GM12878 (cell line): ENCODE measurements around the gene UBE2D1. TPM values are rescaled to one million over a fixed set of nuclear protein-coding genes. Genes with fewer than 3 reads are reported as not detected.

Experiments used
- ATAC-seq: fragments of 200-7000 bp; cut with Tn5 transposase; 3 replicates; pipeline ENCODE4 v1.9.1; 2020; ENCODE audit warnings: mild to moderate bottlenecking, moderate library complexity
- BruUV-seq: library from RNA; stranded (reverse); fragments of 400-500 nt; replicated peaks from 2 replicates; lab custom pipeline; 2021; lab: Mats Ljungman, UMichigan
- CTCF ChIA-PET: fragments of 300-600 bp; sonication (Branson Sonifier 250); formaldehyde crosslinking; extraction: SDS; loops from one replicate; lab custom pipeline; 2021; ENCODE audit warnings: inconsistent platforms; lab: Yijun Ruan, JAX
- POLR2A ChIA-PET: fragments of 350-600 bp; formaldehyde crosslinking; extraction: SDS; loops from one replicate; lab custom pipeline; 2021; ENCODE audit warnings: inconsistent platforms; lab: Charles Lee
- RAD21 ChIA-PET: fragments of 300-600 bp; sonication (Branson Sonifier 250); formaldehyde crosslinking; loops from one replicate; lab custom pipeline; 2023; ENCODE audit warnings: antibody characterized with exemption; ENCODE audit not compliant: unreplicated experiment; lab: Charles Lee
- SMC1A ChIA-PET: fragments of 300-600 bp; sonication (Branson Sonifier 250); formaldehyde crosslinking; loops from one replicate; lab custom pipeline; 2023; ENCODE audit not compliant: unreplicated experiment, uncharacterized antibody; lab: Charles Lee
- DNase-seq: peaks from one replicate; pipeline ENCODE4 v3.0.0-alpha.2; 2011; ENCODE audit warnings: low read depth, low spot score
- FAIRE-seq: peaks from 3 replicates; lab custom pipeline; 2011; peaks lifted over from hg19 to GRCh38; lab: Jason Lieb, UNC
- H2AFZ ChIP-seq: 2 replicates; pipeline ENCODE4 v1.6.0; 2011; ENCODE audit warnings: low read depth, low read length, control low read depth; ENCODE audit not compliant: control insufficient read depth
- H3K27ac ChIP-seq: 2 replicates; pipeline ENCODE4 v1.5.1; 2011; ENCODE audit warnings: control low read depth; ENCODE audit not compliant: control insufficient read depth, insufficient read depth
- H3K27me3 ChIP-seq, 2 experiments: replicated peaks in 1 of 2; 2 replicates each; pipeline versions ENCODE4 v1.6.0 to v1.6.1; 2011; ENCODE audit warnings: low read length in 1 of 2; ENCODE audit not compliant: control insufficient read depth in 2 of 2, insufficient read depth in 2 of 2
- H3K36me3 ChIP-seq, 2 experiments: 2 replicates each; pipeline ENCODE4 v1.5.1; 2011; ENCODE audit warnings: low read length in 1 of 2; ENCODE audit not compliant: control insufficient read depth in 2 of 2, insufficient read depth in 2 of 2
- H3K4me1 ChIP-seq: 2 replicates; pipeline ENCODE4 v1.6.1; 2011; ENCODE audit warnings: mild to moderate bottlenecking, low read length, moderate library complexity, mixed read lengths; ENCODE audit not compliant: control insufficient read depth, insufficient read depth
- H3K4me2 ChIP-seq: 2 replicates; pipeline ENCODE4 v1.6.0; 2011; ENCODE audit warnings: control low read depth; ENCODE audit not compliant: control insufficient read depth, insufficient read depth
- H3K4me3 ChIP-seq: fragments of 200-600 bp; sonication (generic); 2 replicates; pipeline ENCODE4 v1.5.1; 2016
- H3K79me2 ChIP-seq: 2 replicates; pipeline ENCODE4 v1.6.0; 2011; ENCODE audit warnings: low read length; ENCODE audit not compliant: control insufficient read depth, insufficient read depth
- H3K9ac ChIP-seq: 2 replicates; pipeline ENCODE4 v1.8.0; 2011; ENCODE audit warnings: low read length, control low read depth, mixed read lengths; ENCODE audit not compliant: control insufficient read depth, insufficient read depth
- H3K9me3 ChIP-seq: replicated peaks from 3 replicates; pipeline ENCODE4 v1.5.1; 2011; ENCODE audit warnings: mild to moderate bottlenecking, low read length; ENCODE audit not compliant: control insufficient read depth, insufficient read depth
- H4K20me1 ChIP-seq: 2 replicates; pipeline ENCODE4 v1.6.0; 2011; ENCODE audit not compliant: control insufficient read depth, insufficient read depth
- E2F4 ChIP-seq: IDR thresholded peaks from 2 replicates; pipeline ENCODE4 v1.6.1; 2012; ENCODE audit warnings: low read depth, low read length, improper control_type of control experiment
- NFXL1 ChIP-seq: fragments of 450-650 bp; IDR thresholded peaks from 2 replicates; pipeline ENCODE4 v1.6.1; 2017; ENCODE audit warnings: antibody characterized with exemption, mild to moderate bottlenecking, borderline replicate concordance
- RAD51 ChIP-seq: fragments of 450-650 bp; IDR thresholded peaks from 2 replicates; pipeline ENCODE4 v1.6.1; 2016; ENCODE audit warnings: moderate library complexity, mild to moderate bottlenecking, inconsistent platforms
- WGBS: methylation state at CpG from one replicate; pipeline ENCODE4 v1.1.6; 2016; ENCODE audit warnings: low lambda C conversion rate; ENCODE audit not compliant: insufficient replicate concordance, insufficient coverage; ENCODE audit errors: missing lambda C conversion rate; 5-methylcytosine and 5-hydroxymethylcytosine counted together
- in situ Hi-C: fragments of 300-500 bp; cut with MboI; formaldehyde crosslinking; loops from 9 replicates; pipeline ENCODE4 v1.14.3; 2018; ENCODE audit warnings: mixed read lengths
- intact Hi-C: fragments of 100-400 bp; cut with micrococcal nuclease; formaldehyde crosslinking; loops from one replicate; pipeline ENCODE4 v1.14.2; 2022; ENCODE audit not compliant: unreplicated experiment
- polyA plus RNA-seq, 11 experiments: library from polyadenylated mRNA; depleted of rRNA in 4 of 11; unstranded in 6 of 11; stranded (reverse) in 5 of 11; fragments of >200 nt; fragmentation: Nextera tagmentation in 4 of 11; fragmentation: Illumina TruSeq in 1 of 11; extraction: Ambion mirVana in 4 of 11; extraction: Trizol in 1 of 11; gene quantifications; 1 replicate in 1 of 11; 2 replicates in 10 of 11; pipeline versions ENCODE4 v1.2.1 to v1.2.3, GENCODE V29; 2011 to 2016; ENCODE audit warnings: inconsistent platforms in 2 of 11, missing spikeins in 2 of 11, low read depth in 1 of 11
- total RNA-seq, 4 experiments: library from RNA; depleted of rRNA in 3 of 4; stranded (reverse); fragments of >200 nt in 3 of 4; fragmentation: Illumina TruSeq in 1 of 4; extraction: Trizol in 1 of 4; gene quantifications; 2 replicates each; pipeline versions ENCODE4 v1.2.1 to v1.2.3, GENCODE V29; 2013 to 2021

Gene UBE2D1
- total and polyA plus RNA-seq, 10 of the 15 experiments (the other 5 are each of a cell fraction or from before 2014, with no cell fraction given): 6.1 to 32.0 (median 15.5) TPM

GRCh38 chr10:58351616-58352578, 17.1 kb downstream of the UBE2D1 start:
- no peaks in the 10 kb centered on the region for H3K36me3 ChIP-seq
- H3K4me2 ChIP-seq: no peak overlapping the region
- ChIA-PET RAD21 (interaction anchor here (1.0 to 1.2 kb wide), 2 partner anchors 8 to 9 kb away, joined by 4 read pairs; no protein-coding TSS in a partner anchor), CTCF (interaction anchor here (0.6 to 1.2 kb wide), 2 partner anchors 20 to 992 kb away, joined by 3 read pairs; no protein-coding TSS in a partner anchor), POLR2A (interaction anchor here (0.6 kb wide), 1 partner anchor 18 kb away, joined by 5 read pairs; no protein-coding TSS in a partner anchor), SMC1A (interaction anchor here (0.9 to 1.6 kb wide), 5 partner anchors 8 to 34 kb away, joined by 3 to 15 read pairs (median 3); no protein-coding TSS in a partner anchor)
- intact Hi-C loops: no loop called here
- no peaks in the 10 kb centered on the region for H4K20me1 ChIP-seq
- no peaks in the 10 kb centered on the region for H3K4me1 ChIP-seq
- ATAC-seq (no peak), DNase-seq (no peak), FAIRE-seq (no peak)
- 96% methylated on average over 7 of the region's 7 CpGs for WGBS
- no peak overlapping the region for H3K4me3 ChIP-seq
- no peak overlapping the region for H2AFZ ChIP-seq
- H3K27ac ChIP-seq: no peak overlapping the region
- in situ Hi-C loops: no loop called here
- no peaks in the 10 kb centered on the region for H3K9me3 ChIP-seq
- peaks cover 9% of the 10 kb centered on the region for H3K79me2 ChIP-seq
- no peak for TF ChIP-seq E2F4
- TF ChIP-seq NFXL1: no peak
- no peak for TF ChIP-seq RAD51
- no peaks in the 10 kb centered on the region for H3K27me3 ChIP-seq
- no TSS peak for BruUV-seq
- no peak overlapping the region for H3K9ac ChIP-seq
